ENCODE results near the gene KLRC4. TPM values are rescaled to one million over a fixed set of nuclear protein-coding genes. Genes with fewer than 3 reads are reported as not detected.
A peak's percentile ranks its signal among the peaks of the same experiment; 100 is the strongest.
"Not testable (repeated sequence)": the region's sequence is repeated elsewhere in the genome, so short reads cannot be mapped to it uniquely, and the experiment has no call there.

The KLRC4 gene
- total RNA-seq, 3 donors from 2014 or later: 0.72 to 1.7 (median 1.4) TPM

DNA sequence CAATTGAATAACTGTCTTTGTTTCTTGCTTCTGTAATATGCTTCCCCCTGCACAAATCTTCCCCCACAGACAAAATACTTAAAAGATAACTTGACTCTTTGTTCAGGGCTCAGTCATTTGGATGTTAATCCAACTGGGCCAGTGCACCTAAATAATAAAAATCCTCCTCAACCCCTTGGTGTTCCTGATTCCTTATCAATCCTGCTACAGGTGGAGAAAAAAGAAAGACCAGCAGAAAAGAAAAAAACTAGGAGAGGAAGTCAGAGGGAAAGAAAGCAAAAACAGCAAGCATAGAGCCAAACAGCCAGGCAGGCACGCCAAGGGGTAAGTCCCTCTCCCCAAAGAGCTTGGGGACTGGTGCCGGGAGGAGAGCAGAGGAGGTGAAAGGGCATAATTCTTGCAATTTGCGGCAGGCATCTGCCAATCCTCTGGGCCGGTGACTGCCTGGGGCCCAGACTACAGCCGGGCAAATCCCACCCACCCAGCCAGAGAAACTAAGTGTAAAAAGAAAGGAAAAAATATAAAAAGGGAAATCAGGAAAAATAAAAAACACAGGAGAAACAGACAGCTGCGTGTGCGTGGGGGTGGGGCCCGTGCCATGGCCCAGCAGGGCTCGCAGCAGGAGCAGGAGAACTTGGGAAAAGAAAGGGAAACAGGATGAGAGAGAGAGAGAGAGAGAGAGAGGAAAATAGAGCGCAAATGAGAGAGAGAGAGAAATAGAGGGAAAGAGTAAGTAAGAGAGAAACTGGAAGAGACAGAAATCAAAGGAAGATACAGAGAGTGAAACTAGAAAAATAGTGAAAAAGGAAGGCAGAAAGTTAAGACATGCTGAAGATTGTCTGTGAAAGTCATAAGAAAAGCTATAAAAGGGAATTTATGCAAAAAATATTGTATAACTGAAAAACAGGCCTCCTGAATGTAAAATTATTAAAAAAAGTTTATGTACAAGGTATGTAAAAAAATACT is 41.1 kb downstream of the KLRC4 start:
- H3K4me3 ChIP-seq: no peak overlapping the region
- TF ChIP-seq CTCF (IDR thresholded peaks at IDR 0.05): no peak
- no peak for ATAC-seq

DNA sequence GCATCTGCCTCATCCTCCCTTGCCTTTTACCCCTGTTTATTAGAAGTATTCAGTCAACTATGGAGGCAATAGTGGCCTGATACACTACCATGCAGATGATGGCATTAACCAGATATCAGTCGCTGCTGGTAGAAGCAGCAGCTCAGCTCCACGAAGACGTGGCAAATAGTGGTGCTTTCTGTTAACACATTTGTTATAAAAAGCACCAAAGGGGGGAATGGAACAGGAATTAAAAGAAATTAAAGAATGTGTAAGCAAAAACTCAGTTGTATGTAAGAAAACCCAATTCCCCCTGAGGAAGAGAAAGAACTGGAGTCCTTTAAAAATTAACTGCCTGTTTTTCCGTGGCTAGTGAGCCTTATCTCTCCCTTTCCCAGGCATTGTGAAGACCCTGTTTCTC is 41.8 kb downstream of the KLRC4 start:
- H3K4me3 ChIP-seq; DNase-seq; H3K36me3 ChIP-seq (ENCODE audit: low read depth); intact Hi-C loops (cut with DNase I, micrococcal nuclease); H3K9me3 ChIP-seq; ATAC-seq: not testable (repeated sequence)
- H3K4me1 ChIP-seq (ENCODE audit: low read depth): peaks cover 25% of the 10 kb centered on the region

More for the DNA sequence above, 41.1 kb downstream of the KLRC4 start:
- no peaks in the 10 kb centered on the region for H3K9me3 ChIP-seq
- peaks cover 30% of the 10 kb centered on the region for H3K4me1 ChIP-seq (ENCODE audit: low read depth)
- DNase-seq: no peak
- no peaks in the 10 kb centered on the region for H3K36me3 ChIP-seq (ENCODE audit: low read depth)
- intact Hi-C loops (cut with DNase I, micrococcal nuclease): no loop called here

GRCh38 chr12:10366875-10367274 is 42.7 kb downstream of the KLRC4 start:
- no peaks in the 10 kb centered on the region for H3K9me3 ChIP-seq
- no peak overlapping the region for H3K4me3 ChIP-seq
- ATAC-seq: no peak
- intact Hi-C loops (cut with DNase I, micrococcal nuclease): no loop called here
- no peaks in the 10 kb centered on the region for H3K36me3 ChIP-seq (ENCODE audit: low read depth)
- H3K4me1 ChIP-seq (ENCODE audit: low read depth): peaks cover 24% of the 10 kb centered on the region
- no peak for TF ChIP-seq CTCF (IDR thresholded peaks at IDR 0.05)
- DNase-seq: no peak

- DNase-seq: peak in 1 of 3 donors; percentile 45
- TF ChIP-seq CTCF (IDR thresholded peaks at IDR 0.05): peak; percentile 12
- Histone ChIP-seq H3K4me3 (no peak overlapping the region), H3K4me1 (ENCODE audit: low read depth) (peaks cover 18% of the 10 kb centered on the region), H3K9me3 (no peaks in the 10 kb centered on the region), H3K36me3 (ENCODE audit: low read depth) (no peaks in the 10 kb centered on the region)
- intact Hi-C loops (cut with DNase I, micrococcal nuclease): no loop called here
- ATAC-seq: no peak
Observed at GRCh38 chr12:10365696-10366405, 43.7 kb downstream of the KLRC4 start.

GRCh38 chr12:10364815-10365622 is 44.5 kb downstream of the KLRC4 start:
- intact Hi-C loops (cut with DNase I, micrococcal nuclease): no loop called here
- DNase-seq (peak in 2 of 3 donors; percentile 62 to 86), ATAC-seq (peak; percentile 82)
- TF ChIP-seq CTCF (IDR thresholded peaks at IDR 0.05): no peak
- Histone ChIP-seq H3K4me3 (peak overlapping the region; percentile 52), H3K4me1 (ENCODE audit: low read depth) (peaks cover 15% of the 10 kb centered on the region), H3K36me3 (ENCODE audit: low read depth) (no peaks in the 10 kb centered on the region), H3K9me3 (no peaks in the 10 kb centered on the region)

Measured in mucosa of descending colon (tissue), 3 donors.